Natural killer cell (primary cell): ENCODE data around the gene GNB1L. TPM values are rescaled to one million over a fixed set of nuclear protein-coding genes. Genes with fewer than 3 reads are reported as not detected.

Experiments
- ATAC-seq, 3 donors: fragments of 150-1000 bp in 2 of 3; fragments of 200-7000 bp in 1 of 3; cut with Tn5 transposase; 1 replicate in 1 of 3; 2 replicates in 2 of 3; pipeline ENCODE4 v1.10.0; 2021; ENCODE audit warnings: mild to moderate bottlenecking in 2 of 3, moderate library complexity in 2 of 3
- DNase-seq, 2 donors: peaks; one replicate each; pipeline versions ENCODE4 v3.0.0 to v3.0.0-alpha.2; 2013 to 2021; ENCODE audit warnings: mixed read lengths in 1 of 2
- H3K27ac ChIP-seq: one replicate; pipeline ENCODE4 v1.5.1; 2013; ENCODE audit warnings: mild to moderate bottlenecking, low read length
- H3K27me3 ChIP-seq: one replicate; pipeline ENCODE4 v1.6.1; 2013; ENCODE audit warnings: low read length; ENCODE audit not compliant: control insufficient read depth, insufficient read depth
- H3K36me3 ChIP-seq: one replicate; pipeline ENCODE4 v1.6.1; 2013; ENCODE audit warnings: low read length; ENCODE audit not compliant: control insufficient read depth, insufficient read depth
- H3K4me1 ChIP-seq: one replicate; pipeline ENCODE4 v1.6.1; 2013; ENCODE audit warnings: low read length; ENCODE audit not compliant: control insufficient read depth, insufficient read depth
- H3K4me3 ChIP-seq: one replicate; pipeline ENCODE4 v1.5.1; 2013; ENCODE audit warnings: low read length
- H3K9me3 ChIP-seq: one replicate; pipeline ENCODE4 v1.6.1; 2013; ENCODE audit warnings: low read length; ENCODE audit not compliant: control insufficient read depth, insufficient read depth
- H3K27ac Mint-ChIP-seq, 2 donors: one replicate each; pipeline ENCODE4 v1.8.0; 2022; ENCODE audit warnings: mild to moderate bottlenecking in 2 of 2, mixed read lengths in 2 of 2, moderate library complexity in 1 of 2
- H3K27me3 Mint-ChIP-seq, 2 donors: one replicate each; pipeline ENCODE4 v1.8.0; 2022; ENCODE audit warnings: low read depth in 2 of 2, mixed read lengths in 2 of 2
- H3K36me3 Mint-ChIP-seq: one replicate; pipeline ENCODE4 v1.8.0; 2022; ENCODE audit warnings: mixed read lengths
- H3K4me1 Mint-ChIP-seq, 2 donors: one replicate each; pipeline ENCODE4 v1.8.0; 2022; ENCODE audit warnings: mixed read lengths in 2 of 2
- H3K4me3 Mint-ChIP-seq: one replicate; pipeline ENCODE4 v1.8.0; 2022; ENCODE audit warnings: mild to moderate bottlenecking, moderate library complexity, mixed read lengths
- H3K9me3 Mint-ChIP-seq, 2 donors: one replicate each; pipeline ENCODE4 v1.8.0; 2022; ENCODE audit warnings: mixed read lengths in 2 of 2
- CTCF ChIP-seq: fragments of 200-600 bp; IDR thresholded peaks from one replicate; pipeline ENCODE4 v1.8.0; 2022; ENCODE audit warnings: antibody characterized with exemption
- WGBS: methylation state at CpG from one replicate; pipeline ENCODE4 v1.1.7; 2013; ENCODE audit warnings: missing lambda C conversion rate; ENCODE audit not compliant: insufficient coverage; 5-methylcytosine and 5-hydroxymethylcytosine counted together
- intact Hi-C: fragments of 100-400 bp; cut with micrococcal nuclease; formaldehyde crosslinking; loops from one replicate; pipeline ENCODE4 v1.14.2; 2022
- total RNA-seq, 4 donors: library from RNA; stranded (reverse); fragments of 120-200 nt in 1 of 4; gene quantifications; one replicate each; pipeline versions ENCODE4 v1.2.3 to v1.2.4, GENCODE V29; 2013 to 2022

GNB1L gene
- total RNA-seq, 3 donors from 2014 or later (not counting 1 experiment from before 2014, with no cell fraction given): 5.1 to 5.3 (median 5.3) TPM

- H3K27me3 Mint-ChIP-seq: no peaks in the 10 kb centered on the region
- no peak for DNase-seq
- H3K36me3 Mint-ChIP-seq: no peaks in the 10 kb centered on the region
- 92% methylated on average over 26 of the region's 26 CpGs for WGBS
- no peaks in the 10 kb centered on the region for H3K36me3 ChIP-seq
- TF ChIP-seq CTCF: no peak
- ATAC-seq: no peak
- intact Hi-C loops: no loop called here
- no peaks in the 10 kb centered on the region for H3K9me3 ChIP-seq
- no peaks in the 10 kb centered on the region for H3K27me3 ChIP-seq
- no peak overlapping the region for H3K27ac Mint-ChIP-seq
- H3K4me1 Mint-ChIP-seq: no peaks in the 10 kb centered on the region
- no peak overlapping the region for H3K4me3 ChIP-seq
- H3K4me3 Mint-ChIP-seq: no peak overlapping the region
- H3K9me3 Mint-ChIP-seq: no peaks in the 10 kb centered on the region
- peaks cover 17% of the 10 kb centered on the region for H3K4me1 ChIP-seq
- no peak overlapping the region for H3K27ac ChIP-seq
Observed at GRCh38 chr22:19882446-19883381, 28.0 kb upstream of the GNB1L start.

GRCh38 chr22:19880786-19881569 lies 26.3 kb upstream of the GNB1L start:
- Mint-ChIP-seq H3K27me3 (no peaks in the 10 kb centered on the region), H3K4me1 (no peaks in the 10 kb centered on the region), H3K36me3 (no peaks in the 10 kb centered on the region), H3K27ac (no peak overlapping the region), H3K9me3 (no peaks in the 10 kb centered on the region), H3K4me3 (no peak overlapping the region)
- no peak for DNase-seq
- no peak overlapping the region for H3K27ac ChIP-seq
- intact Hi-C loops: no loop called here
- H3K27me3 ChIP-seq: no peaks in the 10 kb centered on the region
- H3K9me3 ChIP-seq: no peaks in the 10 kb centered on the region
- TF ChIP-seq CTCF: no peak
- H3K4me3 ChIP-seq: no peak overlapping the region
- no peak for ATAC-seq
- WGBS: 92% methylated on average over 27 of the region's 27 CpGs
- H3K4me1 ChIP-seq: peaks cover 3% of the 10 kb centered on the region
- no peaks in the 10 kb centered on the region for H3K36me3 ChIP-seq

- no peaks in the 10 kb centered on the region for H3K27me3 ChIP-seq
- H3K4me3 Mint-ChIP-seq: no peak overlapping the region
- no peak for TF ChIP-seq CTCF
- H3K4me1 Mint-ChIP-seq: no peaks in the 10 kb centered on the region
- no peak overlapping the region for H3K4me3 ChIP-seq
- H3K36me3 Mint-ChIP-seq: no peaks in the 10 kb centered on the region
- ATAC-seq (no peak), DNase-seq (no peak)
- intact Hi-C loops: no loop called here
- H3K27ac Mint-ChIP-seq: no peak overlapping the region
- H3K9me3 ChIP-seq: no peaks in the 10 kb centered on the region
- no peak overlapping the region for H3K27ac ChIP-seq
- 94% methylated on average over 34 of the region's 34 CpGs for WGBS
- no peaks in the 10 kb centered on the region for H3K27me3 Mint-ChIP-seq
- no peaks in the 10 kb centered on the region for H3K36me3 ChIP-seq
- no peaks in the 10 kb centered on the region for H3K4me1 ChIP-seq
- no peaks in the 10 kb centered on the region for H3K9me3 Mint-ChIP-seq
Observed at GRCh38 chr22:19879992-19880785, 25.5 kb upstream of the GNB1L start.
